Lower leg skin (tissue), 3 donors: ENCODE measurements around the gene HILPDA.

ENCODE experiments used
- POLR2A ChIP-seq, 2 donors: fragments of 450-650 bp; IDR thresholded peaks; one replicate each; pipeline ENCODE4 v1.6.1; 2016 to 2017; ENCODE audit warnings: antibody characterized with exemption in 2 of 2, mild to moderate bottlenecking in 1 of 2, moderate library complexity in 1 of 2
- TF ChIP-seq, protein P1 (sequence below), 3 donors: fragments of 450-650 bp; IDR thresholded peaks; one replicate each; pipeline ENCODE4 v1.5.1; 2016; ENCODE audit warnings: antibody characterized with exemption in 3 of 3, mild to moderate bottlenecking in 3 of 3, moderate library complexity in 2 of 3

DNA sequence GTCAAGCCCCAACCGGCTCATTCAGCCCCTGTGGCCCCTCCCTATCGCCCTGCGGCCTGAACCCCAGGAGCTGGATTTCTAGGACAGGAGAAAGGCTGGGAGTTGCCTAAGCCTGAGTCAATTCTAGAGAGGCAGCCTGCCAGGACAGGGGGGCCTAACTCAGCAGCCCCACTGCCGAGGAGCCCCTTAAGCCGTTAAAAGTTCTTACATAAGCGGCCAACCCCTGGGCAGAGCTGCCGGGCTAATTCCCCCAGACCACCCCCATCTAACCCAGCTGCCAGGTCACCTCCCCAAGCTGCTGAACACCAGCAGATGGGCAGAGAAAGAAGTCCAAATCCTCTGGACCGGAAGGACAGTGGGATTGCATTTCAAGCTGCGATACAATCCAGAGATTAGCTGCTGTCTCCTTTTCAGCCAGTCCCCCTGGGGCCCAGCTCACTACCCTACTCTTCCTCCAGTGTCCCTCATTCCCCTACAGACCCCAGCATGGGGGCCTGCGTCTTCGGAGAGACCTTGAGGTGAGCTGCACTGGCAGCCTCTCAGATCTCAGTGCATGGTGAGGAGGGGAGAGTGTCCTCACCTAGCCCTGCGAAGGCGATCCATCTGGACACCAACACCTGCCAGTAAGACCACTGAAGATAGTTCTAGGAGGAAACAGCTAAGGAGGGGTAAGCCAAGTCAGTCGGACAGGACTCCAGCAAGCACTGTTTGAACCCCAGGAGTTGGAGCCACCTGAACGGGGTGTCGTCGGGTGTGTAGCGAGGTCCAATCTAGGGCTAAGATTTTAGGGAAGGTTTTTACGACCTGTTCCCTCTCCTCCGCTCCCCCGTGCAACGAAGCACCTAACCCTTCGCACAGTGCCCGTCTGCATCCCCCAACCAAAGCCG is 46.7 kb upstream of the HILPDA start:
- TF ChIP-seq, protein P1, sequence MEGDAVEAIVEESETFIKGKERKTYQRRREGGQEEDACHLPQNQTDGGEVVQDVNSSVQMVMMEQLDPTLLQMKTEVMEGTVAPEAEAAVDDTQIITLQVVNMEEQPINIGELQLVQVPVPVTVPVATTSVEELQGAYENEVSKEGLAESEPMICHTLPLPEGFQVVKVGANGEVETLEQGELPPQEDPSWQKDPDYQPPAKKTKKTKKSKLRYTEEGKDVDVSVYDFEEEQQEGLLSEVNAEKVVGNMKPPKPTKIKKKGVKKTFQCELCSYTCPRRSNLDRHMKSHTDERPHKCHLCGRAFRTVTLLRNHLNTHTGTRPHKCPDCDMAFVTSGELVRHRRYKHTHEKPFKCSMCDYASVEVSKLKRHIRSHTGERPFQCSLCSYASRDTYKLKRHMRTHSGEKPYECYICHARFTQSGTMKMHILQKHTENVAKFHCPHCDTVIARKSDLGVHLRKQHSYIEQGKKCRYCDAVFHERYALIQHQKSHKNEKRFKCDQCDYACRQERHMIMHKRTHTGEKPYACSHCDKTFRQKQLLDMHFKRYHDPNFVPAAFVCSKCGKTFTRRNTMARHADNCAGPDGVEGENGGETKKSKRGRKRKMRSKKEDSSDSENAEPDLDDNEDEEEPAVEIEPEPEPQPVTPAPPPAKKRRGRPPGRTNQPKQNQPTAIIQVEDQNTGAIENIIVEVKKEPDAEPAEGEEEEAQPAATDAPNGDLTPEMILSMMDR (IDR thresholded peaks at IDR 0.05) = no peak
- TF ChIP-seq POLR2A (IDR thresholded peaks at IDR 0.05) = no peak
